Muscle of back (tissue), 11 donors: ENCODE measurements around the gene TLNRD1. TPM values are rescaled to one million over a fixed set of nuclear protein-coding genes. Genes with fewer than 3 reads are reported as not detected.
A peak's percentile ranks its signal among the peaks of the same experiment; 100 is the strongest.

ENCODE experiments used
- DNase-seq, 3 donors: peaks; one replicate each; pipeline versions ENCODE4 v3.0.0 to v3.0.0-alpha.2; 2013
- polyA plus RNA-seq, 10 donors: library from polyadenylated mRNA; unstranded; fragments of 120-200 nt; gene quantifications; one replicate each; pipeline ENCODE4 v1.2.1, GENCODE V29; 2013; ENCODE audit not compliant: insufficient read length in 10 of 10

TLNRD1 gene
- polyA plus RNA-seq, 10 donors, result 10.1 to 17.7 (median 12.2) TPM

DNA sequence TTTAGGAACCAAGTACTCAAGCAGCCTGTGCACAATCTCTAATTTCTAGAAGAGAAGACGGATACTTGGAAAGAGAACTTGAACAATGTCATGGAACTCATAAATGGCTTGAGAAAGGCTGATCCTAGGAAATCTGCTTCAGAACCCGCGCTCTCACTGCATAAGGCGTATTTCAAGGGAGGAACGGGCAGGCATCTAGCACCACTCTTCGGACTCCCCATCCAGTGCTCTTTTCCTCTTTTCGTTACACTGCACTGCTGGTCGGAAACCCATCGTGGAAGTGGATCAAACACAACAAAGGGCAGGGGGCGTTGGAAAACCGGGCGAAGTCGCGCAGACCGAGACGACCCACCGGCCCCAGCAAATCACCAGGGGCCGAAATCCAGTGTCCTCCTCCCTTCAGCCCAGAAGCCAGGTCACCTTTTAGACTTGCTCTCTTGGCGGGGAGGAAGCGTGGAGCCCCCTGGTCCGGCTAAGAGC is 539 bp upstream of the TLNRD1 start:
- no peak for DNase-seq

DNA sequence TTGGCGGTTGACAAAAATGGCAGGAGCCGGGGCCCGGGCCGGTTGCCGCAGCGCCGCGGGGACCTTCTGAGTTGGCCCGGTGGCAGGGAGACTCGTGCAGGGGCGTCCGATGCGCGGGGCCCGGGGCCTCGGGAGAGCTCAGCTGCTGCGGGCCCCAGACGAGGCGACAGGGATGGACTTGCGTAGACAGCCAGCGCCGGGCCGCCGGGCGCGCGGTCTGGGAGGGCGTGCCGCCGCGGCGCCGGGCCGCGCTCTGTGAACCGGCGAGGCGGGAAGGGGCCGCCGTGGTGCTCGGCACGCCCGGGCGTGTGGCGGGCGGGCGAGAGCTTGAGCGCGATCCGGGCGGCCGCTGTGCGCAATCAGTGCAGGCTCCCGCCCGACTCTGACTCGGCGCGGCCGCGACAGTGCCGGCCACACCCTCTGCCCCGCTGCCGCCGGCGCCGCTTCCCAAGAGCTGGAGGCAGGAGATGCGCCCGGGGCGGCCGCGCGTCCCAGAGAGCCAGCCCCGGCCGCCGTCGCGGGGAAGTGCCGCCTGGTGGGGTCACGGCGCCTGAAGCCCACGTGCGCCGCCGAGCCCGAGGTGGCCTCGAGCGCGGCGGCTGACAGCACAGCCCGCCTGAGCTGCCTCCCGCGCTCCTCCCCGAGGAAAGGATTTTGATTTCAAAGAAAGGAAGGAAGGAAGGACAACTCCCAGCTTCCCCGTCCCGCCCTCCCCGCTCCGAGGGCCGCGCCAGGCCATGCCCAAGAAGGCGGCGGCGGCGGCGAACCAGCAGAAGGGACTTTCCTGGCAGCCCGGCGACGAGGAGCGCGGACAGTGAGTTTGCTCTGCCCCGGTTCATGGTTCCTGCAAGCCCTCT is 657 bp downstream of the TLNRD1 start:
- peak in 2 of 3 donors; percentile 59 to 85 for DNase-seq

- DNase-seq, result no peak
These were observed 1.2 kb downstream of the TLNRD1 start for GRCh38 chr15:81002009-81002330.

GRCh38 chr15:81002331-81003096 is 1.8 kb downstream of the TLNRD1 start:
- DNase-seq, result peak in 1 of 3 donors; percentile 71

DNA sequence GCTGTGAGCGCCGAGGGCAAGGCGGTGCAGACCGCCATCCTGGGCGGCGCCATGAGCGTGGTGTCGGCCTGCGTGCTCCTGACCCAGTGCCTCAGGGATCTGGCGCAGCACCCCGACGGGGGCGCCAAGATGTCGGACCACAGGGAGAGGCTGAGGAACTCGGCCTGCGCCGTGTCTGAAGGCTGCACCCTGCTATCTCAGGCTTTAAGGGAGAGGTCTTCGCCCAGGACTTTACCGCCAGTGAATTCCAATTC is 2.3 kb downstream of the TLNRD1 start:
- DNase-seq, result no peak

DNA sequence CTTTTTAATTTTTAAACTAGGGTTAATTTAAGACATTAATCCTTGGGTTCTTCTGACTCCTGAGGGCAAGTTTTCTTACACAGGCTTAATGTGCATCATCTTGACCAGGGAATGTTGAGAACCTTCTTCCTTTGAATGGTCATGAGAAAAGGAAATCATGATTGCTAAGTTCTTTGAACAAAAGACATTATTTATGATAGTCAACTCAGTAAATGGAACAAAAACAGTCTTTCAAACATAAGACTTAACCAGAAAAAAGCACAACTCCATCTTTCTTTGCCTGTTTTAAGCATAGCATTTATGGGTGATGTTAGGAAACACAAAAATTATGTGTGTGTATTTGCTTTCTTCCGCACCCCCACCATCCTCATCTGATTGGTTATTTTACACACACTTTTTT is 5.4 kb downstream of the TLNRD1 start:
- no peak for DNase-seq

DNA sequence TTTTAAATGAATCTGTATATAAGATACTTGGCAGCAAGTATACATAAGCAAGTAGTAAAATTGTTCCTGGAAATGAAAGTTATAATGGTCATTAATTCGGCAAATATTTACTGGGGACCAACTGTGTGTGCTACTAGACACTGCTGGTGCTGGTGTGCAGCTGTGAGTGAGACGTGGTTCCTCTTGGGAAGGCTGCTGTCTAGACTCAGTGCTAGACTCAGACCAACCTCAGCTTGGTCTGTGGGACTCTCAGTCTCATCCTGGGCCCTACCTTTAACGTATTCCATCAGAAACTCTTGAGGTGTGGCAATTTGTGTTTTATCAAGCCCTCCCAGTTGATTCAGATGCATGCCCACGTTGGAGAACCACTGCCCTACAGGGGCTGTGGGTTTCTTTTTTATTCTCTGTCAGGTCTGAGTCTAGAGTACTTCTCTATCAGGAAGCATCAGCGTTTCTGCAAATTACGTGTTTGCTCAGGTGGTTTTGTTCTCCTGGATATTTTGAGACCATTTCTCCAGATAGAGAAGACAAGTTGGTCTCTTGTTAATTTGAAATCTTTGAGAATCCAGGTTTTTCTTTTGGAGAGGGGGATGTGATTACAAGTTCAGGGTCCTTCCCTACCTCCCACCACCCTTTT is 6.8 kb downstream of the TLNRD1 start:
- no peak for DNase-seq

DNA sequence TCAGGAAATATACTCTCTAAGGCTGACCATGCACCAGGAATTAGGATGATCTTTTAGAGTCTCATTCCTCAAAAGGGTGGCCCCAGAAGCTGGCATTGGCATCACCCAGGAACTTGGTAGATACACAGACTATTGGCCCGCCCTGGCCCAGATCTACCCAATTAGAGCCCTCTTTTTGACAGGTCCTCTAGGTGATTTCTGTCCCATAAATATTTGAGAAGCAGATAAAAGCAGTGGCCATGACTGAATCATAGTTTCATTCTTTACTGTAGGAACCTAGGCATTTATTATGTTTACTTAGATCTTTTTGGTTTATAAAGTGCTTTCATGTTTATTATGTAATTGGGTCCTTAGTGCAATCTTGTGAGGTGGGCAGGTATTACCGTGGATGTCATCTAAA is 7.6 kb downstream of the TLNRD1 start:
- DNase-seq, result no peak

GRCh38 chr15:81010086-81010485 is 9.4 kb downstream of the TLNRD1 start:
- no peak for DNase-seq

DNA sequence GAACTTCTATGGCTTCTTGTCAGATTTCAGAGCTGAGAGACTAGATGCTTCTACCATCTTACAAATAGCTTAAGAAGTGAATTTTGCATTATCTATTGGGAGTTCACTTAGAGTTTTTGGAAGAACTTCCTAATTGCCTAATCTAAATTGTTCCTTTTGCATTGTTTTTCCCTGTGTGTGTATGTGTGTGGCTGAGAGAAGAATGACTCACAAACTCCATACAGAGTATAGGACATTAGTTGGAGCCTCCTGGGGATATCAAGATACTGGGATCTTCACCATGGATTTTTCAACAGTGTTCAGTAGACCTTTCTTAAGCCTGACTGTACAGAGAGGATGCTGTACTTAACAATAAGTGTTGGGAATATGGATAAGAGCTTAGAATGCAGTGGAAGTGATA is 10.9 kb downstream of the TLNRD1 start:
- DNase-seq, result no peak

- DNase-seq, result no peak
These were observed 11.9 kb downstream of the TLNRD1 start for GRCh38 chr15:81012588-81012987.

DNA sequence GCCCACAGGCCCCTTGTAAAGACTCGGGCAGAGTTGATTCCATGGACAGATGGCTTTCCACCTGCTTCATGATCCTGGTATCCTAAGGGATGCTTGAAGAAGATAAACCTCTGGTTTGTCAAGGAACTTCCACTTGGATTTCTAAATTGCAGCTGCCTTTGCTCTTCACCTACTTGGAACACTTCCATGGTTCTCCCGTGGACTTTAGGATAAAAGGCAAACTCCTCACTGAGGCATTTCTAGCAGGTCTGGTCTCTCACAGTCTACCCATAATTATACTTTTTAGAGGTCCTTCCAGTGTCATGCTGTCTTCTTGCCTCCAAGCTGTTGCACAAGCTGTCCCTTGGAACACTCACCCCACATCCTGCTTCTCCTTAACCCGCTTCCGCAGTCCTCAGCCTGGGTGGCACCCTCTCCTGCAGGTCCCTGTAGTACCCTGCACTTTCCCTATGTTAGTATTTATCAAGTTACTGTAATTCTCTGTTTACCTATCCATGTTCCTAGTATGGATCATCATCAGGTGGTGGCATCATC is 12.7 kb downstream of the TLNRD1 start:
- DNase-seq, result no peak

DNA sequence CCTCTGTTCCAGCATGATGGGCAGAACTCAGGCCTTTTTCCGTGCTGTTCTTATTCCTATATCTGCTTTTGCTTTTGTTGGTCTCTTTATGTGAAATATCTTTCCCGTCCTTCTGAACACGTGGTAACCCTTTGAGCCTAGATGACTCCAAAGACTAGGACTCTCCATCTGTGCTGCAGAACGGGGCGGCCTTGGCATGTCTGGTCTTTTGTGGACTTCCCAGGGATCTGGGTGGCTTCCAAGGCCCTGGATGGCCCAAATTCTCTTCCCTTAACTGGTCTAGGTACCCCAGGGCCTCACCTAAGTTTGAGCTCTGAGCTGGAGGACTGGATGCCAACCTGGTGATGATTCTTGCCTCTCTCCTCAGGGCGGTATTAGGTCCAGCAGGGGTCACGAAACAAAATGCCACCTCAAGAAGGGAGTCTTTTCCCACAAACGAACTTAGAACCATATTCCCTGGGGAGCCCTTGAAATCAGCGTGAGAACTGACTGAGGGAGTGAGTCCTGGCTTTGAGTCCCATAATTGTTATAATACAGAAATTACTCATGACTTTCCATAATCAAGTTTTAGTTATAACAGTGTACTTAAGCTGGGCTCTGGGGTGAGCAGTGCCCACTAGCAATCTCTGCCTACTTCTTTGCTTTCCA is 13.8 kb downstream of the TLNRD1 start:
- DNase-seq, result no peak

- DNase-seq, result no peak
These were observed 15.1 kb downstream of the TLNRD1 start for GRCh38 chr15:81015621-81016488.

DNA sequence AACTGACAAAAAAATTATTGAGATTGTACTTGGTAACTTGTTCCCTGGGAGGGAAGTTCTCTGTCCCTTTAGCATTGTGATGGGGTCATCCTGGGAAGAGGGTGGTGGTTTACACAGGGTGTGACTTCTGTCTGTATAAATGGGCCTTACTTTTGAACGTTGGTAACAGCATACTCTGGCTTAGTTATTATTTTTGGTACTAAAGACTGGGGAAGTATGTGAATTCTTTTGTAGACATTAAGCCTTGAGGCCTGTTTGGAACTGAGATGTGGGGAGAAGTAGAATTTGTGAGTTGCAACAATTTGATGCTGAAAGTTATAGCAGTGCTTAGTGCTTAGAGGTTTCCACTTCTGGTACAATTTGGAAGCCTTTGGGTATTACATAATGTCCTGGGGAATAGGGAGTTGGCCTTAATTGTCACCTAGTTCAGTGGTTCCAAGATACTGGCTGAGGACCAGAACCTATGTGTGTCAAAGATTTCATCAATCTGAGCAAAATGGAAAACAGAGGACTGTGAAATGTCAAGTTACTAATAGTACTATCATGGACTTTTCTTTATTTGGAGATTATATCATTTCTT is 15.9 kb downstream of the TLNRD1 start:
- no peak for DNase-seq

GRCh38 chr15:81018197-81018596 is 17.5 kb downstream of the TLNRD1 start:
- no peak for DNase-seq

DNA sequence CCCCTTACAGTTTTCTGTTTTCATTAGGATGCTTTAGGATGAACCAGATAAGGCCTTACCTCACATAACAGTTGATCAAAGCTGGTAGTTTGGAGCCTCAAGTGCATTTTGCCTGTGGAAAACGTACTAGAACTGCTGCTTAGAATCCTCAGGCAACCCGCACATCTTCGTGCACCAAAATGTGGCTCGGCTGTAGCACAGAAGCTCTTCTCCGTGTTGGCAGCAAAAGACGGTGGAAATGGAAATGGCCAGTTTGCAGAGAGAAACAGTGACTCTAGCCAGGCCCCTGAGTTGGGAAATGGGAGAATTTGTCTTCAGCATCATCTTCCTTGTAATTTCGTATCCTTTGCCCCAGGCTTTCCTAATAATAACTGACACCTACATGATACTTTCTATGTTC is 20.6 kb downstream of the TLNRD1 start:
- DNase-seq, result no peak

DNA sequence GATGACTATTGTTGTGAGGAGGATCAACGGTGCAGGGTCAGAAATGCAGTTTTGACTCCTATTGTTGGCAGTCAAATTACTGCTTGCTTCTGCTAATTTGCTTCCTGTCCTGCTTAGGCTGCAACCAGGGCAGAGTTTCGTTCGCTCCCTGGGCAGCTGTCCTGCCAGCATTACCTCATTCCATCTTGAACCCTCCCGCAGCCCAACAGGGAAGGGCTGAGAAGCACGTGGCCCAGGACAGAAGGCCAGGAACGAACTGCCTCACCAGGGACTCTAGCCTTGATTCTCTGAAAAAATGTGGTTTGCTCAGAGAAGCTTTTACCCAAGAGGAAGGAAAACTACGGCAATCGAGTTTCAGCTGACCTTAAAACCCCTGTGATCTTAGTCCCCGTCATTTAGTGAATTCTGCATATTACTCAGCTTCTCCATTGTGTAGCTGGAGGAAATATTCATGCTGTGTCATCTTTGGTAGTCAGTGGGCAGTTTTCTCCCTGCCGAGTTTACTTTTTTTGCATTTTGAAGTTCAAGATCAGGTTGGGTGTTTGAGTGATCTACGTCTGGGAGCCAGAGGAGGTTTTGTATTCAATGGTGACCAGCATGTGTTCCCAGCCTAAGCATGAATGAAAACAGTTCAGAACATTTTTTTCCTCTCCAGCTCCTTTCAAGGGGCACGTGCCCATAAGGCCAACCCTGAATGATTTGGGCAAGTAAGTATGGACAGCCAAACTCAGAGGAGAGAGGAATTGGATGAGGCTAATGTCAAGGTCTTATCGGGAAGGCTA is 23.0 kb downstream of the TLNRD1 start:
- DNase-seq, result peak; percentile 47 to 81 (median 67)

DNA sequence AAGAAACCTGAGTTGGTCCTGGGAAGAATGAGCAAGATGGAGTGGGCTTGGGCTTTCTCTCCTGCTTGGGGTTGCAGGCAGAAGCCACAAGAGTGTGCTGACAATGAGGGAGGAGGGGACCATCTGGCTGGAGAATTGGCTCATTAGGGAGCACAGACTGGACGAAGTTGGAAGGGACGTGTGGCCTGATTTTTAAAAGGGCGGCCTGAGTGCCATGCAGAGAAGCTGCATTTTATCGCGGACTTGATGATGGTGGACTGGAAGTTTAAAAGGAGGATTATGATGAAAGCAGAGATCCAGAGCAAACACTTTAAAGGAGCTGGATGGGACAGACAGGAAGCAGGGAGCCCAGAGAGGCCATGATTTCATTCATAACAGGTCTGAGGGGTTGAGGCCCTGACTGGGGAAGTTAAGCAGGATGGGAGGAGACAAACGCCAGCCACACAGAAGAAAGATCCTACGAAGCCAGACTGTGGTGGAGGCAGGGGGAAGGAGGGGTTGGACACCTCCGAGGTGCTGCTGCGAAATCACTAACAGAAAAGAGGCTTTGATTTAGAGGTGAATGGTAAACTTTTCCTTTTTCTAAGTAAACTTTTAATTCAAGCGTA is 23.6 kb downstream of the TLNRD1 start:
- peak in 2 of 3 donors; percentile 53 to 78 for DNase-seq
